Measurements from ENCODE around the gene PTPRN2.

Gene PTPRN2

DNA sequence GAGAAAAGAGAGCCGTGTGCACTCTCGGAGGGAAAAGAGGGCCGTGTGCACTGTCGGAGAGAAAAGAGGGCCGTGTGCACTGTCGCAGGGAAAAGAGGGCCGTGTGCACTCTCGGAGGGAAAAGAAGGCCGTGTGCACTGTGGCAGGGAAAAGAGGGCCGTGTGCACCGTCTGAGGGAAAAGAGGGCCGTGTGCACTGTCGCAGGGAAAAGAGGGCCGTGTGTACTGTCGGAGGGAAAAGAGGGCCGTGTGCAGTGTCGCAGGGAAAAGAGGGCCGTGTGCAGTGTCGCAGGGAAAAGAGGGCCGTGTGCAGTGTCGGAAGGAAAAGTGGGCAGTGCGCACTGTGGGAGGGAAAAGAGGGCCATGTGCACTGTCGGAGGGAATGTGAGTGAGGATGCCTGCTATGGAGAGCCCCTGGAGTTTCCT, 1062.1 kb downstream of the PTPRN2 start:
- TF ChIP-seq JUND (IDR thresholded peaks at IDR 0.05; ENCODE audit: low read depth), result no peak
- DNase-seq (ENCODE audit: low read depth in 1 of 2, low spot score in 1 of 2), result no peak
- in situ Hi-C loops (cut with HindIII; ENCODE audit: low pct_unique_long_range_greater_than_20kb, low sequenced_read_pairs), result no loop called here

DNA sequence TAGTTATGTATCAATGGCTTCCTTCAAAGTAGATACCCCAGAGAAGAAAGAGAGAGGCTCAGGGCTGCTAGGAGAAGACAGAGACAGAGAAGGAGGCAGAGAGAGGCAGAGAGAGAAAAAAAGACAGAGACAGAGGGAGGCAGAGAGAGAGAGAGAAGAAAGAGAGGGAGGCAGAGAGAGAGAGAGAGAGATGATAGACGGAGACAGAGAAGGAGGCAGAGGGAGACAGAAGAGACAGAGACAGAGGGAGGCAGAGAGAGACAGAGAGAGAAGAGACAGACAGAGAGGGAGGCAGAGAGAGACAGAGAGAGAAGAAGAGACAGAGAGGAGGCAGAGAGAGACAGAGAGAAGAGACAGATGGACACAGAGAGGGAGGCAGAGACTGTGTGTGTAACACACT, 1062.9 kb downstream of the PTPRN2 start:
- no peak for DNase-seq (ENCODE audit: low read depth in 1 of 2, low spot score in 1 of 2)

GRCh38 chr7:157523766-157524421, 1063.7 kb downstream of the PTPRN2 start:
- in situ Hi-C loops (cut with HindIII; ENCODE audit: low pct_unique_long_range_greater_than_20kb, low sequenced_read_pairs), result no loop called here
- TF ChIP-seq JUND (IDR thresholded peaks at IDR 0.05; ENCODE audit: low read depth), result no peak
- no peak for DNase-seq (ENCODE audit: low read depth in 1 of 2, low spot score in 1 of 2)

More for the DNA sequence above, 1062.9 kb downstream of the PTPRN2 start:
- in situ Hi-C loops (cut with HindIII; ENCODE audit: low pct_unique_long_range_greater_than_20kb, low sequenced_read_pairs), result no loop called here
- TF ChIP-seq JUND (IDR thresholded peaks at IDR 0.05; ENCODE audit: low read depth), result no peak

- in situ Hi-C loops (cut with HindIII; ENCODE audit: low pct_unique_long_range_greater_than_20kb, low sequenced_read_pairs), result no loop called here
- no peak for DNase-seq (ENCODE audit: low read depth in 1 of 2, low spot score in 1 of 2)
- TF ChIP-seq JUND (IDR thresholded peaks at IDR 0.05; ENCODE audit: low read depth), result no peak
These were observed 1064.3 kb downstream of the PTPRN2 start for GRCh38 chr7:157523371-157523765.

DNA sequence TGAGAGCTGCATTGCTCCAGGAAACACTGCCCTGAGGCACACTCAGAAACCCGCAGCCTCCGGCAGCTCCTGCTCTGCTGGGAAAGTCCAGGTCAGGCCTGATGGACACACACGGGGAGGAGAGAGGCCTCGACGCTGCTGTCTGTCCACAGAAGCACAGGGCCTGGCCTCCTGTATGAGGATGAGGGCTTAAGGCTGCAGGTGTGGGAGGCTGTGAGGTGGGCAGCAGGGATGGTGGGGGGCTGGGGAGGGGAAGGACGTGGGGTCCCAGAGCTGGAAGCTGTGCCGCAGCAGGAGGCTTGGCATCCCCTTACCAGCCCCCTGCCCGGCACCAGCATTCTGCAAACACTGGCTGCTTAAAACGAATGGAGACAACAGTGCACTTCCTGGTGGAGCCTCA, 1064.7 kb downstream of the PTPRN2 start:
- no peak for DNase-seq (ENCODE audit: low read depth in 1 of 2, low spot score in 1 of 2)
- no peak for TF ChIP-seq JUND (IDR thresholded peaks at IDR 0.05; ENCODE audit: low read depth)
- in situ Hi-C loops (cut with HindIII; ENCODE audit: low pct_unique_long_range_greater_than_20kb, low sequenced_read_pairs), result no loop called here

DNA sequence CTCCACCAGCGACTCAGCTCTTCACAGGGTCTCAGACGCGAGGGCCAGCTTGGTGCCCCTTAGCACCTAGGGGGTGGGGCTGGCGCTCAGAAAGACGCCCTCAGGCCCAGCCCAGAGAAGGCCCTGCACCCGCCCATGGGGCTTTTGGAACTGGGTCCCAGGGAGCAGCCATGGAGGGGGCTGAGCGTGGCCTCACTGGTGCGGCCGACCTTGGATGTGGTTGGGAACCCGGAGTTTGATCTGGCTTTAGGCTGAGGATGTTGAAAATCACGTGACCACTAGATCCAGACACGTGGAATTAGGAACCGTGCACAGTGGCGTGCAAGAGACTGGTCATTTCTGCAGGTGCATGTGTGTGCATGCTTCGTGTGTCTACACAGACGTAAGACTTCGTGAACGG, 1065.4 kb downstream of the PTPRN2 start:
- no peak for DNase-seq (ENCODE audit: low read depth in 1 of 2, low spot score in 1 of 2)
- in situ Hi-C loops (cut with HindIII; ENCODE audit: low pct_unique_long_range_greater_than_20kb, low sequenced_read_pairs), result no loop called here
- no peak for TF ChIP-seq JUND (IDR thresholded peaks at IDR 0.05; ENCODE audit: low read depth)

DNA sequence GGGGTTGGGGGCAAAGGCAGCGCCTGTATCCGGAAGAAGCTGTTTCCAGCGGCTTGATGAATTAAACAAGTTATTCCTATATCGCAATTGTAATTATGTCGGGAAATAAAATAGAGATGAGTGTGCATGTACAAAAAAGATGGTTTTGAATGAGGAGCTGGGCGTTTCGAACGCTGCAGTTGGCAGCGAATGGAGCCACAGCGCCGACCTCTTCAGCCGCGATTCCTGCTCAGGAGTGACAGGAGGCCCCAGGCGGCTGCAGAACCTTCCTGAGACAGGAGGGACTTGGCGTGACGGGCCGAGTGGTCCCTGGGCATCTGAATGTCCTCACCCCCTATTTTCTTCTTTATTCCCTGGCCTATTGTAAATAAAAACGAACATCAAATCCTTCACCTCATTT, 1065.9 kb downstream of the PTPRN2 start:
- no peak for TF ChIP-seq JUND (IDR thresholded peaks at IDR 0.05; ENCODE audit: low read depth)
- in situ Hi-C loops (cut with HindIII; ENCODE audit: low pct_unique_long_range_greater_than_20kb, low sequenced_read_pairs), result no loop called here

GRCh38 chr7:157521061-157521731, 1066.4 kb downstream of the PTPRN2 start:
- in situ Hi-C loops (cut with HindIII; ENCODE audit: low pct_unique_long_range_greater_than_20kb, low sequenced_read_pairs), result no loop called here
- no peak for DNase-seq (ENCODE audit: low read depth in 1 of 2, low spot score in 1 of 2)
- TF ChIP-seq JUND (IDR thresholded peaks at IDR 0.05; ENCODE audit: low read depth), result no peak

More for the DNA sequence above, 1065.9 kb downstream of the PTPRN2 start:
- DNase-seq (ENCODE audit: low read depth in 1 of 2, low spot score in 1 of 2), result no peak

DNA sequence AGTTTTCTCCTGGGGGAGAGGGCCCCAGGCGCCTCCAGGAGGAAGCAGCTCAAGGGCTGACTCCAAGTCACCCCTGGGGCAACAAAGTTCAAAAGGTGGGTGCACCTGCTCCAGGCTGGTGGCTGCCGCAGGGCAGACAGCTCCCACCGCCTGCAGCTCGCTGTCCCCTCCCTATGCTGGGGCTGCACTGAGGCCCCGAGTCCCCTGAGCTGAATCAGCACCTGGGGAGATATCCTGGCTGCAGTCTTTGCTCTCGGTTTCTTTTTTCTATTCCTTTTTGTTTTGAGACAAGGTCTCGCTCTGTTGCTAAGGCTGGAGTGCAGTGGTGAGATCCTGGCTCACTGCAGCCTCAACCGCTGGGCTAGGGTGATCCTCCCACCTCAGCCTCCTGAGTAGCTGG, 1067.4 kb downstream of the PTPRN2 start:
- no peak for TF ChIP-seq JUND (IDR thresholded peaks at IDR 0.05; ENCODE audit: low read depth)
- in situ Hi-C loops (cut with HindIII; ENCODE audit: low pct_unique_long_range_greater_than_20kb, low sequenced_read_pairs), result no loop called here
- DNase-seq (ENCODE audit: low read depth in 1 of 2, low spot score in 1 of 2), result no peak

GRCh38 chr7:157519798-157520244, 1067.8 kb downstream of the PTPRN2 start:
- in situ Hi-C loops (cut with HindIII; ENCODE audit: low pct_unique_long_range_greater_than_20kb, low sequenced_read_pairs), result no loop called here
- DNase-seq (ENCODE audit: low read depth in 1 of 2, low spot score in 1 of 2), result no peak
- no peak for TF ChIP-seq JUND (IDR thresholded peaks at IDR 0.05; ENCODE audit: low read depth)

DNA sequence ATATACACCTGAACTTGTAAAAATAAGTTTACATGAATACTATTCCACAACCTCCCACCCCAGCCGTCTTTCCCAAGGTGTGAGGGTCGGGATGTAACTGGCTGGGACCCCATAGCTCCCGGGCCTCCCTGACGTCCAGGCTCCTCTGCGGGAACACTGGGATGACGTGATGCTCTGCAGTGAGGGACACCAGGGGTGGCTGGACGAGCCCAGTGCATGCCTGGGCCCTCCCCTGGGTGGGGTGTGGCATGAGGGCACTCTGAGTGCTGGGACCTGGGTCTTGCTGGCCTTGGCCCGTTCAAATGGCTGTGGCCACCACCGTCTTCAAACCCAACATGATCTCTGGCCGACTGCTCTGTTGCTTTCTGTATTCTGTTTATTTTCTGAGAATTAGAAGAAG, 1068.4 kb downstream of the PTPRN2 start:
- no peak for DNase-seq (ENCODE audit: low read depth in 1 of 2, low spot score in 1 of 2)
- TF ChIP-seq JUND (IDR thresholded peaks at IDR 0.05; ENCODE audit: low read depth), result no peak
- in situ Hi-C loops (cut with HindIII; ENCODE audit: low pct_unique_long_range_greater_than_20kb, low sequenced_read_pairs), result no loop called here

DNA sequence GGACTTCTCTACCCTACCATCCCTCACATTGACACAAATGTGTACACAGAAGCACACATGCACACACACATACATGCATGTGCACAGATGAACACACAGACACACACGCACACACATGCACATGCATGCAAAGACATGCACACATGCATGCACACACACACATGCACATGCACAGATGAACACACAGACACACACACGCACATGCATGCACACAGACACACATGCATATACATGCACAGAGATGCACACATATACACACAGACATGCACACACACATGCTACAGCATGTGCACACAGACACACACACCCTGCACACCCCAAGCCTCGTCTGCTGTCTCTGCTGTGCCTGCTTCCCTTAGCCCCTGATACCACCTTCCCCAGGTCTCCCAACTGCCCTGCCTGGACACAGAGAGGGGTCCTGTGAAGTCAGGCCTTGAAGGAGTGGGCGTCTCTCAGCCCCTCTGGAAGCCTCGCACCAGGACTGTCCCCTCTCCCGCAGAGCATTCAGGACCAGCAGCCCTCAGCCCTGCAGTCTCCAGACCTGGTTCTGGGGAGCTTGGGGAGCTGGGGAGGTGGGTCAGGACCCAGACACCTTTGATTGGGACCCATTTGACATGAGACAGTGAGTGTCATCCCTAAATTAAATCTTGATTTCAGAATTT, 1069.0 kb downstream of the PTPRN2 start:
- in situ Hi-C loops (cut with HindIII; ENCODE audit: low pct_unique_long_range_greater_than_20kb, low sequenced_read_pairs), result no loop called here
- DNase-seq (ENCODE audit: low read depth in 1 of 2, low spot score in 1 of 2), result no peak

More for the DNA sequence above, 1069.0 kb downstream of the PTPRN2 start:
- no peak for TF ChIP-seq JUND (IDR thresholded peaks at IDR 0.05; ENCODE audit: low read depth)

All from T47D (cell line).